Measurements from ENCODE around the gene VANGL1. TPM values are rescaled to one million over a fixed set of nuclear protein-coding genes. Genes with fewer than 3 reads are reported as not detected.

Gene VANGL1
- total RNA-seq, 2 donors from 2014 or later: 0.48 to 1.4 TPM

DNA sequence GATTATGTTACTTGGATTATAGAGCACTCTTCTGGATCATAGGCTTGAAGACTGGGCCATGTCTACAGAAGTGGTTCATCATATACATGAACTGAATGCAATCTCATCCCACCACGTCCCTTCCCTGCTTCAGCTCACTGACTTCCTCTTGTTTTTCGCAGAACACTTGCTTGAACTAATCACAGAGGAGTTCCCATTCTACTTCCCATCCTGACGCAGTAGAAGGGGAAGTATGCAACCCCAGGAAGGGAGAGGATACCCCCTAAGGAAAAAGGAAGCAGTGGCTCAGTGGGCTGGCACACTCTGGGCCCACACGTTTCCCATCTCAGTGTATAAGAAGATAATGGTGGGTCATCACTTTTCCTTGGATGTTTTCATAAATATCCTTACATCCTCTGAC is 90.5 kb downstream of the VANGL1 start:
- H3K36me3 Mint-ChIP-seq: no peaks in the 10 kb centered on the region
- DNase-seq (ENCODE audit: low spot score in 2 of 2) (no peak), ATAC-seq (no peak)
- H3K9me3 Mint-ChIP-seq: peaks cover 0 to 8% of the 10 kb centered on the region in 2 donors
- H3K27ac Mint-ChIP-seq: no peak overlapping the region

DNA sequence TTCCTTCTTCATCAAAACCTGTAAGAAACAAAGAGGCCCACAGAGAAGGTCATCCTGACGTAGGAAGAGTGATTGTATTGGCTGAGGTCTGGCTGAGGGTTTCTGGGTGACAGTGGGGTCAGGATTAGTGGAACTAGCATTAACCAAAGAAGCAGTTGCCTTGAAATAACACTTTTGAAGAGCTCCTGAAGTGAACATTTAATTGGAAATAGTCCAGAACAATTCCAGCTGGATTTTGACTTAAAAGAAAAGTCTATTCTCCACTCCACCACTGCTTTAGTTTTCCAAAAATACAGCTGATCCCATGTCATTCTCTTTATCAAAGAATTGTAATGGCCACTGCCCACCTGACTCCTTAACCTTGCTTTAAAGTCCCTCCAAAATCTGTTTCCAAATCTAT is 99.0 kb downstream of the VANGL1 start:
- ATAC-seq (no peak), DNase-seq (ENCODE audit: low spot score in 2 of 2) (no peak)
- H3K9me3 Mint-ChIP-seq: no peaks in the 10 kb centered on the region
- no peaks in the 10 kb centered on the region for H3K36me3 Mint-ChIP-seq
- no peak overlapping the region for H3K27ac Mint-ChIP-seq

DNA sequence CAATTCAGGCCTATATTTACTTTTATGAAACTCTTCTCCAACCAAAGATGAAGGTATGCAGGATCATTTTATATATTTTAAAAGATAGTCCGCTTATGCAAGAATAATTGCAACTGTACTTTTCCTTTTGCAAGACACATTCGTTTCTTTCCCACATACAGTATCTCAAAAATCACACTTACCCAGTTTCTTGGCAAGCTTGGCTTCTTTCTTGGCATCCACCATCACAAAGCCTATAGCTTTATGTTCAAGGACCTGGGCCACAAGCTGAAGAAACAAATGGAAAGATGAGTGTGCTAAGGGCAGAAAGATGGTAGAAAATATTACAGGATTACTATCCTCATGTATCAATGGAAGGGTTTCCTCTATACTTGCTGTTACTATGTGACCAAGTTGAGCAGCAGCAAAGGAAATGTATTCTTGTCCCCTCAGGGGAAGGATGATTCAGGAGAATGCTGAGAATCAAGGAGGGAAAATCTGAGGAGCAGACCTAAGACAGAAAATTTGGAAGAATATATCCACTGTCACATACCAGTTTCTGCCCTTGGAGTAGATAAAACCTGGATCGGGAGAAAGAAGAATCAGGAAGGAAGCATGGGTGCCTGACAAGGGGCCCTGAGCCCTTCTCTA is 103.0 kb downstream of the VANGL1 start:
- Mint-ChIP-seq H3K27ac (no peak overlapping the region), H3K36me3 (no peaks in the 10 kb centered on the region), H3K9me3 (no peaks in the 10 kb centered on the region)
- ATAC-seq (no peak), DNase-seq (ENCODE audit: low spot score in 2 of 2) (no peak)

DNA sequence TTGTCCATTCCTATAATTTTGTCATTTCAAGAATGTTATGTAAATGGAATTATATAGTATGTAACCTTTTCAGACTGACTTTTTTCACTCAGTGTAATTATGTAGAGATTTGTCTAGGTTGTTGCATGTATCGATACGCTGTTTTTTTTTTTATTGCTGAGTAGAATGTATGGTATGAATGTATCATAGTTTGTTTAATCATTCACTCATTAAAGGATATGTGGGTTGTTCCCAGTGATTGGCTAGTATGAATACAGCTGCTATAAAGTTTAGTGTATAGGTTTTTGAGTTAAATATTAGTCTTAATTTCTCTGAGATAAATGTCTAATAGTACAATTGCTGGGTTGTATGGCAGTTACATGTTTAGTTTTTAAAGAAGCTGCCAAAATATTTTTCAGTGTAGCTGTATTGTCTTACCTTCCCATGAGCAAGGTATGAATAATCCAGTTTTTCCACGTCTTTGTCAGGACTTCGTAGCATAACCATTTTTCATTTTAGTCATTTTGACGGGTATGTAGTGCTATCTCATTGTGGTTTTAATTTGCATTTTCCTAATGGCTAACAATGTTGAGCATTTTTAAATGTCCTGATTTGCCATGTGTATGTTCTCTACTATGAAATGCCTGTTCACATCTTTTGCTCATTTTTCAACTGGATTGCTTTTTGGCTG is 104.4 kb downstream of the VANGL1 start:
- Mint-ChIP-seq H3K9me3 (no peaks in the 10 kb centered on the region), H3K27ac (no peak overlapping the region), H3K36me3 (no peaks in the 10 kb centered on the region)
- ATAC-seq (no peak), DNase-seq (ENCODE audit: low spot score in 2 of 2) (no peak)

Other genes with a start within 250 kb of the VANGL1 start
- gene CASQ2, start 126.7 kb downstream of the VANGL1 start, total RNA-seq: not detected
- not detected for gene NHLH2, start 199.2 kb downstream of the VANGL1 start, total RNA-seq